Measurements from ENCODE around the gene VWCE. TPM values are rescaled to one million over a fixed set of nuclear protein-coding genes. Genes with fewer than 3 reads are reported as not detected.
"Not testable (repeated sequence)": the region's sequence is repeated elsewhere in the genome, so short reads cannot be mapped to it uniquely, and the experiment has no call there.

The VWCE gene
- total and polyA plus RNA-seq, 11 donors: 0.17 to 1.7 (median 0.66) TPM; not detected in 1

DNA sequence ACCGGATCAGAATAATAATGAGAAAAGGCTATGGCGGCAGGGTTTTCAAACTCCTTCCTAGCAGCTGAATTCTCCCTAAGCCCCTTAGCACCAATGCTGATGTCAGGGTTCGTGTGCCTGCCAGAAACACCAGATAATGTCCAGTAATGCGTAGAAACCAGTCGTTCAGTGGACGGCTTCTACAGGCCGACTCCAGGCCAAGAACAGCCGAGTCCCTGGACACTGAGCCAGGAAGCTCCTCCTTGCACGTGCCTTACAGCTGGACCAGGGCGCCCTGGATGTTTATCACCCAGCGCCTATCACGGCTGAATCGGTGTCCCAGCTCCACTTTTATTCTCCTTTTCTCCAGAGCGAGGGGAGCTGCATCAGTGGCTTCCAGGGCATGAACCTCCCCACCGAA is 64.1 kb downstream of the VWCE start:
- ATAC-seq: peak in 2 of 4 donors; percentile 33 to 62
- WGBS, 4 donors: no CpG with 5 or more reads among the region's 15 CpGs
- intact Hi-C loops (cut with DNase I); H3K9me3 ChIP-seq; H3K27ac ChIP-seq; H3K27me3 ChIP-seq; H3K4me3 ChIP-seq; DNase-seq; H3K4me1 ChIP-seq; H3K36me3 ChIP-seq: not testable (repeated sequence)

DNA sequence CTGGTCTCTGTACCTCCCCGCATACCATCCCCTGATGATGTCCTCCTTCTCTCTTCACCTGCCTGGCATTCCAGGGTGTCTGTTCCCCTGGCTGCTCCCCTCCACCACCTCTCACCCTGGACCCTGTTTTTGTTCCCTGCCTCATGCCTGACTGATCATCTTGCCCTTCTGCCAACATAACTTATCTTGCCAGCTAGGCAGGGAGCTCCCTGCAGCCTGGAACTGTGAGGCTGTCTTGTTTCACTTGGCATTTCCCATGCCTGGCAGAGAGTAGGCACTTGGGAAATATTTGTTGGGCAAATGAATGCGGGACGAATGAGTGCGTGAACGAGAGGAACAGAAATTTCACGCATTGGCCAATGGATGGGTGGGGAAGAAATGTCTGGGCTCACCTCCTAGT is 65.7 kb downstream of the VWCE start:
- ATAC-seq: peak in 3 of 4 donors; percentile 46 to 53 (median 51)
- intact Hi-C loops (cut with DNase I); H3K4me1 ChIP-seq; H3K27me3 ChIP-seq; H3K4me3 ChIP-seq; DNase-seq; H3K27ac ChIP-seq; H3K9me3 ChIP-seq; H3K36me3 ChIP-seq: not testable (repeated sequence)
- WGBS, 4 donors: no CpG with 5 or more reads among the region's 6 CpGs

DNA sequence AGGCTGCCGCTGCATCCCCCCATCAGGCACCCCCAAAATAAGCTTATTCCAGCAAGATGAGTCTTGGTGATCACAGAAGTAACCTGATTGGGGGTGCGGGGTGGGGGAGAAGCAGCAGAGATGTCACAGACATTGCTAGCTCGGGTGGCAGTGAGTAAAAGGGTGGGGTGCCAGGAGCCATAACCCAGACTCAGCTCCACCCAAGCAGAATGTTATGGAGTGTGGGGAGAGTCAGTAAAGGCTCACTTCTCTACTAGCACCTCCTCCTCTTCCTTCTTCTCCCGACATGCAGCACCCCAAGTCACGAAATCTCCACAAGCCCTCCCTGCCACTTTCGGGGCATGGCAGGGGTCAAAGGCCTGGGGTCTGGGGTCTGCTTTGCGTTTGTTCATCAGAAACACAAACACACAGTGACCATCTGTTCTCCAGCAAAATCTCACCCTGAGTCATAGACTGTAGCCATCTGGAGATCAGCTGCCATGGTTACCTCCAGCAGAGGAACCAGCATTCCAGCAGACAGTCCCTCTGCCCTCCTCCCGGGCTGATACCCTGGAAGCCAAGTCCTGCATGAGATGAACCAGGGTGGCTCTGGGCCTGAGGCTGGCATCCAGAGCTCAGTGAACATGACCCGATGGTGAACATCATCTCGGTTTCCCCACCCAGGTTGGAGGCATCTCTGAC is 68.5 kb downstream of the VWCE start:
- H3K4me1 ChIP-seq; H3K4me3 ChIP-seq; H3K27ac ChIP-seq; intact Hi-C loops (cut with DNase I); DNase-seq; H3K27me3 ChIP-seq; ATAC-seq; H3K9me3 ChIP-seq; H3K36me3 ChIP-seq: not testable (repeated sequence)
- no CpG with 5 or more reads among the region's 10 CpGs for WGBS, 4 donors

DNA sequence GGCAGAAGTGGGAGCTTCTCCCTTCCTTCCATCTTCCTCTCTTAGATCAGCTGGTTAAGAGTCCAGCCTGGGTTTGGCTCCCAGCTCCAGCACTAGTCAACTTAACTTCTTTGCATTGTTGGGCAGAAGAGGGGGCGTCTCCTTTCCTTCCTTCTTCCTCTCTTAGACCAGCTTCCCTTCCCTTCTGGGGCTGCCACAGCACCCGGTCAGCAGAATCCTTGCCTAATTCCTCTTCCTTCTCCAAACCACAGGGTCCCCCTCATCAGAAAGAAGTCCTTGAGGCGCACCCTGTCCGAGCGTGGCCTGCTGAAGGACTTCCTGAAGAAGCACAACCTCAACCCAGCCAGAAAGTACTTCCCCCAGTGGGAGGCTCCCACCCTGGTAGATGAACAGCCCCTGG is 72.4 kb downstream of the VWCE start:
- no CpG with 5 or more reads among the region's 5 CpGs for WGBS, 4 donors
- H3K9me3 ChIP-seq; H3K27ac ChIP-seq; H3K36me3 ChIP-seq; DNase-seq; H3K4me1 ChIP-seq; H3K4me3 ChIP-seq; H3K27me3 ChIP-seq; intact Hi-C loops (cut with DNase I): not testable (repeated sequence)
- ATAC-seq: peak in 3 of 4 donors; percentile 51 to 66 (median 58)

DNA sequence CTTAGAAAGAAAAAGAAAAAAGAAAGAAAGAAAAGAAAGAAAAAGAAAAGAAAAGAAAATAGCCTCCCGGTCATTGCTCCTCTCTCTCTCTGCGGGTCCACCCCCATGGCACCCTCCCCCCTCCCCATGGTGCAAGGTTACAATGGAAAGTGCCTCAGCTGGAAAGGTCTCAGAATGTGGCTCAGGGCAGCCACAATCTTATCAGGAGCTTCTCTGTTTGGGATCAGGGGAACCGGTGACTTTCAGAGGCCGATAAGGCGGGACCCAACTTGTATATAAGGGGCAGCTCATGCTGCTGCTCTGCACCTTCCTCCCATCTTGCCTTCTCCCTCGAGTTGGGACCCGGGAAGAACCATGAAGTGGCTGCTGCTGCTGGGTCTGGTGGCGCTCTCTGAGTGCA is 73.1 kb downstream of the VWCE start, which contains the start of gene PGA4:
Gene PGA4 (plus strand): TSS at position 301 of the 400 bp plus-strand sequence. CDS start 54 bp downstream, at position 355.
- H3K4me1 ChIP-seq; H3K36me3 ChIP-seq; H3K27me3 ChIP-seq; H3K4me3 ChIP-seq; H3K27ac ChIP-seq; H3K9me3 ChIP-seq; intact Hi-C loops (cut with DNase I); ATAC-seq; DNase-seq: not testable (repeated sequence)
- WGBS, 4 donors: no CpG with 5 or more reads among the region's 8 CpGs

DNA sequence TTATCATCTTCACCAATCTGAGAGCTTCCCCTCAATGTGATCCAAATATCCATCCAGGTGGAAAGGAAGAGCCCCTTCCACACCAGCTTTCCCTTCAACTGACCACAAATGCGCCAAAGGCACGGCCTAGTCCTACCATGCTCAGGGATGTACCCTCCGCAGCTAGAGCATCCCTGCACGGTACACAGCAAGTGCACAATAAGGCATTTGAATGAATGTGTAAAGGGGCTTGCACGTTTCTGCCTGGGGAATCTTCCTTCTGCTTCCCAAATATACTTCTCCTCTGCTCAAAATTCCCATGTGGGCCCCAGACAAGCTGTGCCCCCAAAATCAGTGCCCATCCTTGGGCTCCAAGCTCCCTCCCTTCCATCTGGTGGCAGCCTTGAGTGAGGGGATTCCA is 76.1 kb downstream of the VWCE start:
- H3K4me1 ChIP-seq; ATAC-seq; H3K27ac ChIP-seq; H3K4me3 ChIP-seq; H3K9me3 ChIP-seq; H3K27me3 ChIP-seq; H3K36me3 ChIP-seq; intact Hi-C loops (cut with DNase I): not testable (repeated sequence)
- WGBS, 4 donors: 88 to 91% (median 89%) methylated on average over 5 of the region's 5 CpGs
- DNase-seq: peak in 2 of 5 donors; percentile 8 to 15

DNA sequence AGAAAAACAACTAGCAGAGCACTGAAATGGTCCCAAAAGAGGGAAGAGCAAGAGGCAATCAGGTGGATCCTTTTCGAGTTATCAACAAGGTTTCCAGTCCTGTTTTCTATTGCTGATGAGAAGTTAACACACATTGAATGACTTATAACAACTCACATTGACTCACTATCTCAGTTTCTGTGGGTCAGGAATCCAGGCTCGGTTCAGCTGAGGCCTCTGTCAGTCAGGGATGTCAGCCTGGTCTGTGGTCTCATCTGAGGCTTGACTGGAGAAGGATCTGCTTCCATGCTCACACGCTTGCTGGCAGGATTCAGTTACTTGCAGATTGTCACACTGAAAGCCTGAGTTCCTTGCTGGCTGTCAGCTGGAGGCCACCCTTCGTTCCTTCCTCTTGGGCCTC is 76.8 kb downstream of the VWCE start:
- H3K9me3 ChIP-seq; H3K27ac ChIP-seq; DNase-seq; intact Hi-C loops (cut with DNase I); ATAC-seq; H3K4me3 ChIP-seq; H3K36me3 ChIP-seq; H3K27me3 ChIP-seq; H3K4me1 ChIP-seq: not testable (repeated sequence)
- WGBS, 4 donors: no CpG with 5 or more reads among the region's 4 CpGs

DNA sequence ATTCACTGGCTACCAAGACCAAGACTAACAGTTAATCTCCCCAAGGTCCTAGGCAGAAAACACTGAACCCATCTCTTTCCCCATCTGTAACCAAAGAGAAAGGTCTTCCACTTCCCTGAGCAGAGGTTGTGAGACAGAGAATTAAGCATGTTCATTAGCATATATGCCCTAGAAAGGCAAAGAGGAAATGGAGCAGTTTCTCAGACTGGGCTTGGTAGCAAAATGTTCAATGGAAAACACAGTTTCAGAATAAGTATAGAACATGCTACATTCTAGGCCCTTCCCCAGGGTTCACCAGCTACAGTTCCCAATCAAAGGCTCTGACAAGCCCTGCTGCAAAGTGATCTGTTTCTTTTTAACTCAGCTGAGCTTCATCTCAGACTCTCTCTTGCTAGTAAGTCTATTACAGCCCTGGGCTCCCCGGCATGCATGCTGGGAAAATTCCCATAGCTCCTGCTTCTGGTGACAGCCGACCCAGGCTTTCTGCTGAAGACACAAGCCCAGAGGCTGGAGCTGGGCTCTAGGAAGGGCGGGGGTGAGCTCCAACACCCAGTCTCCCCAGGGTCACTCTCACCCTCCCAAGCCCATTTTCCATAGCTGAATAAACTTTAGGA is 81.3 kb downstream of the VWCE start:
- H3K36me3 ChIP-seq; H3K4me1 ChIP-seq; ATAC-seq; H3K27me3 ChIP-seq; DNase-seq; H3K27ac ChIP-seq; H3K9me3 ChIP-seq; H3K4me3 ChIP-seq; intact Hi-C loops (cut with DNase I): not testable (repeated sequence)
- no CpG with 5 or more reads among the region's 3 CpGs for WGBS, 4 donors

DNA sequence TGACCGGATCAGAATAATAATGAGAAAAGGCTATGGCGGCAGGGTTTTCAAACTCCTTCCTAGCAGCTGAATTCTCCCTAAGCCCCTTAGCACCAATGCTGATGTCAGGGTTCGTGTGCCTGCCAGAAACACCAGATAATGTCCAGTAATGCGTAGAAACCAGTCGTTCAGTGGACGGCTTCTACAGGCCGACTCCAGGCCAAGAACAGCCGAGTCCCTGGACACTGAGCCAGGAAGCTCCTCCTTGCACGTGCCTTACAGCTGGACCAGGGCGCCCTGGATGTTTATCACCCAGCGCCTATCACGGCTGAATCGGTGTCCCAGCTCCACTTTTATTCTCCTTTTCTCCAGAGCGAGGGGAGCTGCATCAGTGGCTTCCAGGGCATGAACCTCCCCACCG is 82.9 kb downstream of the VWCE start:
- H3K27ac ChIP-seq; H3K36me3 ChIP-seq; intact Hi-C loops (cut with DNase I); H3K4me3 ChIP-seq; H3K9me3 ChIP-seq; DNase-seq; H3K27me3 ChIP-seq; H3K4me1 ChIP-seq: not testable (repeated sequence)
- WGBS, 4 donors: no CpG with 5 or more reads among the region's 15 CpGs
- peak in 3 of 4 donors; percentile 8 to 51 (median 24) for ATAC-seq

DNA sequence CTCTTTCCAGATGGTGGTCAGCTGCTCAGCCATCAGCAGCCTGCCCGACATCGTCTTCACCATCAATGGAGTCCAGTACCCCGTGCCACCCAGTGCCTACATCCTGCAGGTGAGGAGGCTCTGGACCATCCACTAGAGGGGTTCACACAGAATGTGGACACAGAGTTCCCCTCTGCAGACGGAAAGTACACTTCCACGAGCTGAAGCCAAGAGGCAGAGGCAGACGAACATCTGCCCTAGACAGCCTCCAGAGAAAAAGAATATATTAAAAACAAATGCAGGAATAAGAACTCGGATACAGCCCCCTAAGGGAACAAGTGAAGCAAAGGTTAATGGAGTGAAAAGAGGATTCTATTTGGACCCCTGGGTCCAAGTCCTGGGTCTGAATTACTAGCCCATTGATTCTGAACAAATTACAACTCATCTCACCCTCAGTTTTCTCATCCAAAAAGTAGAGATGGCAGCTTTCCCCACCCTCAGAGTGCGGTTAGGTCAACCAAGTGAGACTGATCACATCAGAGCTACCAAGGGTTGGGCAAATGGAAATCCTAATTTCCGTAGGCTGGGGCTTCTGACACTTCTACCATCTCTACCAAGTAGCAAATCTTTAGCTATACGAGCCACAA is 83.7 kb downstream of the VWCE start:
- H3K9me3 ChIP-seq; DNase-seq; intact Hi-C loops (cut with DNase I); H3K27ac ChIP-seq; H3K4me1 ChIP-seq; H3K36me3 ChIP-seq; H3K4me3 ChIP-seq; H3K27me3 ChIP-seq: not testable (repeated sequence)
- WGBS, 4 donors: 59 to 71% (median 68%) methylated on average over 5 to 7 of the region's 10 CpGs
- ATAC-seq: peak in 1 of 4 donors; percentile 1

DNA sequence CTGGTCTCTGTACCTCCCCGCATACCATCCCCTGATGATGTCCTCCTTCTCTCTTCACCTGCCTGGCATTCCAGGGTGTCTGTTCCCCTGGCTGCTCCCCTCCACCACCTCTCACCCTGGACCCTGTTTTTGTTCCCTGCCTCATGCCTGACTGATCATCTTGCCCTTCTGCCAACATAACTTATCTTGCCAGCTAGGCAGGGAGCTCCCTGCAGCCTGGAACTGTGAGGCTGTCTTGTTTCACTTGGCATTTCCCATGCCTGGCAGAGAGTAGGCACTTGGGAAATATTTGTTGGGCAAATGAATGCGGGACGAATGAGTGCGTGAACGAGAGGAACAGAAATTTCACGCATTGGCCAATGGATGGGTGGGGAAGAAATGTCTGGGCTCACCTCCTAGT is 84.5 kb downstream of the VWCE start:
- ATAC-seq: peak; percentile 54 to 63 (median 56)

More for the DNA sequence above, 84.5 kb downstream of the VWCE start:
- no CpG with 5 or more reads among the region's 6 CpGs for WGBS, 4 donors
- H3K27ac ChIP-seq; DNase-seq; H3K4me3 ChIP-seq; H3K4me1 ChIP-seq; H3K36me3 ChIP-seq; H3K9me3 ChIP-seq; intact Hi-C loops (cut with DNase I); H3K27me3 ChIP-seq: not testable (repeated sequence)

Data from heart left ventricle (tissue), 16 donors.